HG03571 (cell line): ENCODE results near the gene DCDC1.

Source experiments
- ATAC-seq: cut with Tn5 transposase; IDR thresholded peaks from one replicate; pipeline ENCODE4 v1.9.1; 2021; ENCODE audit not compliant: unreplicated experiment

DCDC1 gene

GRCh38 chr11:30859669-30860068 lies 509.9 kb downstream of the DCDC1 start:
- ATAC-seq: no peak

DNA sequence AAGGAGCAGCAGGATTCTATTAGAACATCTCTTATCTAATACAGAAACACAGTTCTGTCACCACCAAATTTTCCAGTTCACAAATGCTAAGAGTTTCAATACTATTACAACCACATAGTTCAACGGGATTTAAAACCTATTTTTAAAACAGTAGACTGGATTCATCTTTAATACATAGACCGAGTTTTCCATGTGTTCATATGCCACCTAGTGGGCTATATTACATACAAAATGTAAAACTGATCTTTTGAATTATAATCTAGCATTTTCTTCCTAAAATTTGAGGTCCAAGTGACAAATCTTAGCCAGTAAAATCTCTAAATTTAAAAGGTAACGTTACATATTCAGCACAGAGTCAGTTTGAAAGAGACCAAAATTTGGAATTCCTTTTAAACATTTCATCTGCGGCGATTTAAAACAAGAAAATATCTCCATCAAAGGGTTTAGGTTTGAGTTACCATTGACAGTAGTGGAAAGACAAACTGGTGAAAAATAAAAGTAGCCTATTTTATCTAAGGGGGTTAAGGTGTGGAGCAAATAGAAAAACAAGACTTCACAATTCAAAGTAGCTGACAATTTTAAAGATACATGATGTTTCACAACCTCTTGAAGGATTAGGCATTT lies 514.0 kb downstream of the DCDC1 start:
- ATAC-seq: no peak

- no peak for ATAC-seq
Observed at GRCh38 chr11:30853439-30853838, 516.1 kb downstream of the DCDC1 start.

GRCh38 chr11:30852645-30853044 lies 516.9 kb downstream of the DCDC1 start:
- ATAC-seq: no peak

- ATAC-seq: no peak
Observed at GRCh38 chr11:30852091-30852490, 517.4 kb downstream of the DCDC1 start.

- ATAC-seq: no peak
Observed at GRCh38 chr11:30837252-30837651, 532.3 kb downstream of the DCDC1 start.

GRCh38 chr11:30832831-30833230 lies 536.7 kb downstream of the DCDC1 start:
- ATAC-seq: no peak

- no peak for ATAC-seq
Observed at GRCh38 chr11:30830681-30831080, 538.9 kb downstream of the DCDC1 start.

- ATAC-seq: no peak
Observed at GRCh38 chr11:30826911-30827310, 542.6 kb downstream of the DCDC1 start.

DNA sequence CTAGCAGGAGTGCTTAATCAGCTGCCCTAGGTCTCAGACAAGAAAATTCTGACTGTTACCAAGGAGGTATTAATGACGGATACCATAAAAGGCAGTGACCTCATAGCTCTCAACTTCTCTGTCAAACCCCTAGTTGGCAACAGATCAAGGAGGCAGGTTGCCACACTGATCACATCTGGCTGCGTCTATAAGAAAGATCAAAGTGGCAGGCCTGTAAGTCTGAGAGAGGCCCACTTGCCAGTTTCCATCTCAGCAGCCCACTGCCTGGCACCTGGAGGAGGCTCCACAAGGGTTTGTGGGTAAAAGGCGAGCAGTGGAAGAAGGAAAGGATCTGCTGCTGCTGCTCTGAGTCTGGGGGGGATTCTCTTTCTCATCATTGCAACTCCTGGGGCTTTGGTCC lies 543.8 kb downstream of the DCDC1 start:
- no peak for ATAC-seq

- no peak for ATAC-seq
Observed at GRCh38 chr11:30823119-30823518, 546.4 kb downstream of the DCDC1 start.

DNA sequence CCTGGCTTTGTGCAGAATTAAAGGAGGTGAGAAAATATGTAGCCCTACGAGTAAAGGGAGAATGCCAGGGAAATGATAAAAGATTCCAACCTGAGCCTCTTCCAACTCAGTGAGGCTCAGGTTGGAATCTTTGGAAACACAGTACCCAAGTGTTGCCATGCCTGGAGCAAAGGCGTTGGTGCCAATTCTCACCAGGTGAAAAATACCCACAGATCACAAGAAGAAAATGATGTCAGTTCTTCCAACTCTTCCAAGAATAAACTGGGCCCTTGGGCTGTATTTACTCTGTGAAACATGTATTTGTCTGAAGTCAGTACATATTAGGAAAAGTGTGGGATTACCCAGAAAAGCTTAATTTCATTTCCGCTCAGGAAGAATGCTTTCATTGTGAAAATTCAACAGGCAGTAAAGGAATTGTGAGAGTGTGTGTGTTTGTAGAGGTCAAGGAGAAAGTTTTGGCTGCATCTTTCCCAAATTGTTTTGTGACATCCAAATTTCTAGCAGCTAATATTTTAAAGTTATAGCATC lies 548.0 kb downstream of the DCDC1 start:
- no peak for ATAC-seq

GRCh38 chr11:30818721-30819120 lies 550.8 kb downstream of the DCDC1 start:
- ATAC-seq: no peak

DNA sequence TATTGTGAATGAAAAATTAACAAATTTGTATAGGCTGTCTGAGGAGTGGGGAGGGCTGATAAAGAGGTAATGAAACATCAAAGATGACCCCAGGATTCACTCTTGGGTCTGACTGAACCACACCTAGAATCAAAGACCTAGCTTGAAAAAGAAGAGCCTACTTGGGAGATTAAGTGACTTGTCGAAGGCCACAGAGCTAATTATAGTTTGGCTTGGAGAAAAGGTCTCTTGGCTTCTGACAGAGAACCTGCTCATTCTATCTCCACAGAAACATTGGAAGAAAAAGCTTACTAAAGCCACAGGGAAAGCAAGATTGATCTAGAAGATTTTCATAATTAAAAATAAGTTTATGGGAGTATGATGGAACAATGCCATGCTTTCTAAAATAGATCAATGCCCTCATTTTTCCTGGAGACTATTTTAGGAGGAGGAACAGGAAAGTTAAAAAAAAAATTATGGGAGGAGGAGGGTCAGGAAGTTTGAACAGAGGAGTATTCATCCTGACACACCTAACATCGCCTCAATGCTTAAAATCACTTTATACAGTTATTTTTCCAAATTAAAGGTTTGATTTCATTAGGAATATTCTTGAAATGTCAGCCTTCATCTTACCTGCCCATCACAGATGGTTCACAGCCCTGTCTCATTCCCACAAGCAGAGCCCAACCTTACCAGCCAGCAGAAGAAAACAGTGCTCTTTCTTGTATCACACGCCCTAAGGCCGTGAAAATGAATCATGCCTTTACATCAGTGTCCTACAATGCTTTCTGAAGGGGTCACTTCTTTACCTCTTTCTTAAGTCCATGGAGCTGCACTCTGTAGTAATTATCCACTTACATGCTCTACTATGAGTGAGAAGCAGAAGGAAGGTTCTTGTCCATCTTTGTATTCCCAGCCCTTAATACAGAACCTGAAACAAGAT lies 552.3 kb downstream of the DCDC1 start:
- no peak for ATAC-seq

- no peak for ATAC-seq
Observed at GRCh38 chr11:30815619-30816018, 553.9 kb downstream of the DCDC1 start.

DNA sequence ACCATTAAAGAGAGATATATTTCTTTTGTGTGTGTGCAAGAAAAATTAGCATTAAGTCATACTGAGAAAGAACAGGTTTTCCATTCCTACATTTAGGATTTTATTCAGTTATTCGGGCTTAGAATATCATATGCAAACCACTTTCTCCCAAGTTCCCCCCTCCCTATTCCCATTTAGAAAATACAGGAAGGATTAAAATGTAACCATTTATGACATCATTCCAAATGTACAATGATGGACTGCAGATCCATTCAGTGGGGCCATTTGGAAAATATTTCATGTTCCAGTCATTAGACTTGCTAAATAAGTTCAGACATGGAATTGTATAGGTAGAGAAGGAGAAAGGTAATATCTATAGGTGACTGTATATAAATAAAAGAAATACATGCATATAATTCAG lies 554.8 kb downstream of the DCDC1 start:
- no peak for ATAC-seq
